Activated CD4-positive, CD25-positive, alpha-beta regulatory T cell treated with anti-CD3 and anti-CD28 coated beads, Interleukin-2, amount 50 U/mL, for 24 hours (primary cell): ENCODE measurements around the gene SHB.
A peak's percentile ranks its signal among the peaks of the same experiment; 100 is the strongest.

Experiments
- ATAC-seq, 2 donors: fragments of 150-1000 bp; cut with Tn5 transposase; one replicate each; pipeline ENCODE4 v1.10.0; 2021; ENCODE audit warnings: mild to moderate bottlenecking in 1 of 2, moderate library complexity in 1 of 2

Gene SHB, protein sequence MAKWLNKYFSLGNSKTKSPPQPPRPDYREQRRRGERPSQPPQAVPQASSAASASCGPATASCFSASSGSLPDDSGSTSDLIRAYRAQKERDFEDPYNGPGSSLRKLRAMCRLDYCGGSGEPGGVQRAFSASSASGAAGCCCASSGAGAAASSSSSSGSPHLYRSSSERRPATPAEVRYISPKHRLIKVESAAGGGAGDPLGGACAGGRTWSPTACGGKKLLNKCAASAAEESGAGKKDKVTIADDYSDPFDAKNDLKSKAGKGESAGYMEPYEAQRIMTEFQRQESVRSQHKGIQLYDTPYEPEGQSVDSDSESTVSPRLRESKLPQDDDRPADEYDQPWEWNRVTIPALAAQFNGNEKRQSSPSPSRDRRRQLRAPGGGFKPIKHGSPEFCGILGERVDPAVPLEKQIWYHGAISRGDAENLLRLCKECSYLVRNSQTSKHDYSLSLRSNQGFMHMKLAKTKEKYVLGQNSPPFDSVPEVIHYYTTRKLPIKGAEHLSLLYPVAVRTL

DNA sequence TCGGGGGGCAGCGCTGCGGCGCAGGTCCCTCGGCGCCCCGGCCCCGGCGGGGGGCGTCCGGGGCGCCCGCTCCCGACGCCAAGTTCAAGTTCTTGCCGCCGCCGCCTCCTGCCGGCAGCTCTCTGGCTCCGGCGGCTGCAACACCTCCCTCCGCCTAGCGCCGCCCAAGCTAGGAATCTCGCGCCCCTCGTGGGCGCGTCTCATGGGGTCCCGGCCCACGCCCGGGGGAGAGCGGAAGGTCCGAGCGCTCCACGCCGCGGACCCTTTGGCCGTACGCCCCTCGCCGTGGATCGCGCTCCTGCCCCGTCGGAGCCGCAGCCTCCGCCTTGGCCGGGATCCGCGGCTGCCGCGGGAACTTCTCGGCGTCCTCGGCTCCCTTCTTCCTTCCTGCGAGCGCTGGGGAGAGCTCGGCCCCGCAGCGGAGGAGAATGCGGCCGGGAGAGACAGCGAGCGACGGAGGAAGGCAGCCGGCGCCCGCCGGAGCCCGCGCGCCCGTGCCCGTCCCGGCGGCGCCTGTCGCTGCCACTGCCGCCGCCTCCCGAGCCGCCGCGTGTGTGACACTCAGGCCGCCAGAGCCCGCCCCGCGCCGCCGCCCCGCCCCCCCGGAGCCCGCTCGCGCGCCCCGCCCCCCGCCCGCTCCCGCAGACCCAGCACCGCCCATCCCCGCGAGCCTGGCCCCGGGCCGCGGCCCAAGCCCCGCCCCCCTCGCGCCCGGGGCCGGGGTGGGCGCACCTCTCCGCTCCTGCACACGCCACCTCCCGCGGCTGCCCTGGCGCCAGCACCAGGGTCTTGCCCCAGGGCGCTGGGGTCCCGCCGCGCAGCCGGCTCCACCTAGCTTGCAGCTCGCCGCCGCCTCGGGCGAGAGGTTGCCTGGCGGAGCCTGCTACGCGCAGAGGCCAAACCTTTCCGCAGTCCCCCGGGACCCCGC, at the start of gene SHB:
Gene SHB, minus strand, starts transcription at position 527 of the 928 bp plus-strand sequence. CDS start 582 bp downstream, outside the sequence.
- peak; percentile 79 to 83 for ATAC-seq

DNA sequence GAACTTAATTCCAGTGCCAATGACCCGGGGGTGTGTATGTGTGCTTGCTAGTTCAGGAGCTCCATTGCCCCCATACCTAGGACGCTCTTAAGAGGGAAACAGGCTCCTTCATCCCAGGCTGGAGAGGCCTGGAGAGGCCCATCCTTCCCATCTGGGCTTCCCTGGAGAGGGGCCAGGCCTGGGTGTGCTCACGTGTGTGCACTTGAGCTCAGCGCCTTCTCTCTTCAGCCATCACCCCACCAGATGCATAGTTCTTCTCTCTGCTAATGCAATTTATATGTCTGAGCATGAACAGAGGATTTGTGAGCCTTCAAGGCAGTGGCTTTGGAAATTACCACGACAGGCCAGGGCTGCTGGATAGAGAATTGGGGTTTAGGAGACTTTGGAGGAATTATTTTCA, 48.6 kb upstream of the SHB start:
- ATAC-seq = no peak

DNA sequence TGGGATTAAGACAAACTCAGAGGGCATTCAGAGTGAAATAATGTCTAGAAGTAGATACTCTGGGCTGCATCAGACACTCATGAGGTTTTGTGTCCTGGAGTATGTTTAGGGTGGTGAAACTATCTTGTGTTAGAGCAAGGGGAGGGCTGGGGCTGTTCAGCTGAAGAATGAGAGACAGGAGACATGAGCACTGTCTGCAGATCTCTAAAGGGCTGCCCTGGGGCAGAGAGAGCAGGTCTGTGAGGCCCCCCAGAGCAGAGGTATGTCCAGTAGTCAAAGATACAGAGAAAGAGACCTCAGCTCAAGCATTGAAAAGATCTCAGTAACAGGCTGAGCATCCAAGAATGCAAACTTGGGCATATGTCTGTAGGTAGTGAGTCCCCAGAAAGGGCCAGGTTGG, 45.9 kb upstream of the SHB start:
- ATAC-seq = no peak

DNA sequence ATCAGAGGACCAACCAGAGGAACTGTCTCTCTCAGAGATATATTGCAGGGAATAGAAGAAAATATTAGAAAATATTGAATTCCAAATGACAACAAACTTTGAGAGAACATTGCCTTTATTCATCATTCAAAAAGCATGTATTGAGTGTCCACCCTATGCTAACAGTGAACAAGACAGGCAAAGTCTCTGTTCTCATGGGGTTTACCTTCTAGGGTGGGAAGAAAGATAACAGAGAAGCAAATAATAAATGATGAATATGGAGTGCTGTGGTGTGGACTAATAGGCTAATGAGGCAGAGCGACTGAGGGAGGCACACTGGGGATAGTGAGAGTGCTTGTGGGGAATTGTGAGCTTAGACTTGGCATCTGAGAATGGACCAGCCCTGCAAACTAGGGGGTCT, 43.4 kb upstream of the SHB start:
- ATAC-seq = no peak

DNA sequence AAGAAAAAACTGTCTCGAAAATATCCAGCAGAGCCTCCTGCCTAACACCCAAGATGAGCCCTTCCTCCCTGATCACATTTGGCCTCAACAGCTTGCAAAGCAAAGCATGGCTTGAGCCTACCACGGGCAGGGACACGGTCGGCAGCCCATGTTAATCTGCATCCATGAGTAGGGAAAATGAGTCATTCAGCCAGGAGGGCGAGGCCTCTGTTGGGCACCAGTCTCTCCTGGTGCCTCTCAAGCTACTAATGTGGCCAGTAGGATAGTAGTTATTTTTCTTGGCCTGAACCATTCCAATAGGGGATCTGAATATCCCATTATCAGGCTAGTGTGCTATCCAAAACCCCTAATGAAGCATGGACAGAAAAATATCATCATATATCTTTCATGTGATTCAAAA, 43.0 kb upstream of the SHB start:
- ATAC-seq = no peak

DNA sequence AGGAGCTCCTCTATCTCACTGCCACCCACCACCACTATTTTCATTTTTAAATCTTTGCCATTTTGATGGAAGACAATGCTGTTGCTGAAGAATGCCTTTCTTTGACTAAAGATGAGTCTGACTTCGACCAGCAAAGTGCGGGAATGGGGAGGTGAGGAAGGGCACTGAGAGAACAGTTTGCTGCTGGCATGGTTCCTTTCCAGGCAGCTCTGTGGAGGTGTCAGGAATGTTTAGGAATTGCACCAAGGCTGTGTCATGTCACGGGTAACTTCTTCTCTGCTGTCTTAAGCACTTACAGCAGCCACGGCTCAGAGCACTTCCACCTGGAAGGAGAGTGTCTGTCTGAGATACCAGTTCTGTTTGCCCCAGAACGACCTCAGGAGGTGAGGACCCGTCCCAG, 41.4 kb upstream of the SHB start:
- no peak for ATAC-seq

DNA sequence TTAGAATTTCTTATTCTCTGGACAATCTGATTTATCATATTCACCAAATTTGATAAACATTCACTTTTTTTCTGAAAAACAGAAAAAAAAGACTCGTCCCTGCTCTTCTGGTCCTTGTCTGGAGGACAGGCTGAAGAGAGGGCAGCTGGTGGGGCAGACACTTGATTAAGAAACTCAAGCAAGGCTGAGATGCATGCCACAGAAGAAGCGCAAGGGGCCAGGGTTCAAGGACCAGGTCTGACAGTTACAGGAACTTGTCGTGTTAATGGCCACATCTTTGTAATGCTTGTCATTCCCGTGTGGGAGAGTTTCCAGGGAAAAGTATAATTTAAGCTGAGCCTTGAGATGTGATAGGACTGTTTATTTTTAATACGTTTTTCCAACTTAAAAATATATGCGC, 40.6 kb upstream of the SHB start:
- no peak for ATAC-seq

DNA sequence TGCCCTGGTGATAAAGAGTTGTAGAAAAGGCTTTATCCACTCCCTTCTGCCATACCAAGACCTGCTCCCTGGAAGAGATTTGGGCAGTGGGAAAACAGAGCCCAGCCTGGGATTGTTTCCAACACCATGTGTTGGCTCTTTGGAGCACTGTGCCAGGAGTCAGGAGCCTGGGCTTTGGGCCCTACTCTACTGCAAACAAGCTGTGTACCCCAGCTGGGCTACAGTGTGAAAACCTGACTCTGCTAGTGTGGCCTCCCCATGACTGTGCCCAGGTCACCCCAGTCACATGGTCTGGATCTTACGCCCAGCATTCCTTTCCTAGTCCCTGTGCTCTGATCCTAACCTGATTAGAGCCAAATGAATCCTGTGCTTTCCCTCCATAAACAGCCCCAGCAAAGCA, 39.3 kb upstream of the SHB start:
- no peak for ATAC-seq

DNA sequence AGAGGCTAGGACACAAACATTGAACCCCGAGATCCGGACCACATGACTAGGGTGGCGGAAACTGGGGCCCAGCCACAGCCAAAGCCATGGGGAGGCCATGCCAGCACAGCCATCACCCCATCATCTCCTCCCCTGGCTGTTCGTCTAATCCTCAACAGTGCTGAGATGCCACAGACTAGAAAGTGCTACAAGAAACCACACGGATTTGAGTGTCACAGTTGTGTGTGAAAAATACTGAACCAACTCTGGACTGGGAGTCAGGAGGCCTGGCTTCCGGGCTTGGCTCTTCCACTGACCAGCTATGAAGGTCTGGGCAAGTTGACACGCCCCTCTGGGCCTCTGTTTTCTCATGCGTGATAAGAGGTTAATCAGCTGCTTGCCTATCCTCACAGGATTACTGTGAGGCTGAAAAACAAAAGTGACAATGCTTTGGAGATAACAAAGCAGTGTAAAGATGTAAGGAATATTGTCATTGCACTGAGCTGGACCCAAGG, 38.8 kb upstream of the SHB start:
- no peak for ATAC-seq

DNA sequence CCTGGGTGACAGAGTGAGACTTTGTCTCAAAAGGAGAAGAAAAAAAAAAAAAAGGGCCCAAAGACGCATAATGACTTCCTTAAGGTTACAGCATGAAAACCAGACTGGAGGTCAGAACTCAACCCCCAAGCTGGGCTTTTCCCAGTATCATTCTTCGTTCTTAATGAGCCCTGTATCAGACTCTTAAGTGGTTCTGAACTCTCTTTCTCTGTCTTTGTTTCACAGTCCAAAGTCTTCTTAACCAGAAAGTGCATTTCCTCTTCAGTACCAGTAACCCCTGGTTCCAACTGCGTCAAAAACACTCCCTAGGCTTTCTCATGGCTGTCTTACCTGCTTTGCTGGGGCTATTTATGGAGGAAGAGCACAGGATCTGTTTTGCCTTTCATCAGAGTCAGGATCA, 38.4 kb upstream of the SHB start:
- no peak for ATAC-seq

DNA sequence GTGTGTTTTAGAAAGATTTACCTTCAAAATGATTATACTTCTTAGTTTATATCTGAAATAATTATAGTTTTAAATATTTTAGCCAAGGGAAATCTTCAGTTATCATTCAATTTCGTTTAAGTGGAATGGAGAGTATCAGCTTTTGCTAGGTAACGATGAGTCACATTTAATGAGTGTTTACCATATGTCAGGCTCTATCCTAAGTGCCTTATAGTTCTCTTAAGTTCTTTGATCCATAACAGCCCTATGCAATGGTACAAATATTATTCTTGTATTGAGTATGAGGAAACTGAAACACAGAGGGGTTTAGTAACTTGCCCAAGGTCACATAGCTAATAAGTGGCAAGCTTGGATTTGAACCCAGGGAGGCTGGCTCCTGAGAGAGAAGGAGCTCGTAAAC, 37.5 kb upstream of the SHB start:
- no peak for ATAC-seq

DNA sequence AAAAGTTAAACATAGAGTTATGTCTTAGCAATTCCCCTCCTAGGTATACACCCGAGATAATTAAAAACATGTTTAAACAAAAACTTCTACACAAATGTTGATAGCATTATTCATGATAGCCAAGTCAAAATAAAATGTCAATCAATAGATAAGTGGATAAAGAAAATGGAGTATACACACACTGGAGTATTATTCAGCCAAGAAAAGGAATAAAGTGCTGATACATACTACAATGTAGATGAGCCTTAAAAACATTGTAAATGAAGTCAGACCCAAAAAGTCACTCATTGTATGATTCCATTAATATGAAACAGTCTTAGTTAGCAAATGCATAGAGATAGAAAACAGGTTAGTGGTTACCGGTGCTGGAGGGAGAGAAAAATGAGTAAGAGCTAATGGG, 34.3 kb upstream of the SHB start:
- ATAC-seq = no peak

DNA sequence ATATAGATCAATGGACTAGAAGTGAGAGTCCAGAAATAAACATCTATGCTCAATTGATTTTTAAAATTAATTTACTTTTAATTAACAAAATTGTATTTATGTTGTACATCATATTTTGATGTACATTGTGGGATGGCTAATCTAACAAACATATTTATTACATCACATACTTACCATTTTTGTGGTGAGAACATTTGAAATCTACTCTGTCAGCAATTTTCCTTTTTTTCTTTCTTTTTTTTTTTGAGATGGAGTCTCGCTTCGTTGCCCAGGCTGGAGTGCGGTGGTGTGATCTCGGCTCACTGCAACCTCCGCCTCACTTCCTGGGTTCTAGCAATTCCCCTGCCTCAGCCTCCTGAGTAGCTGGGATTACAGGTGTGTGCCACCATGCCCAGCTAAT, 32.4 kb upstream of the SHB start:
- no peak for ATAC-seq

DNA sequence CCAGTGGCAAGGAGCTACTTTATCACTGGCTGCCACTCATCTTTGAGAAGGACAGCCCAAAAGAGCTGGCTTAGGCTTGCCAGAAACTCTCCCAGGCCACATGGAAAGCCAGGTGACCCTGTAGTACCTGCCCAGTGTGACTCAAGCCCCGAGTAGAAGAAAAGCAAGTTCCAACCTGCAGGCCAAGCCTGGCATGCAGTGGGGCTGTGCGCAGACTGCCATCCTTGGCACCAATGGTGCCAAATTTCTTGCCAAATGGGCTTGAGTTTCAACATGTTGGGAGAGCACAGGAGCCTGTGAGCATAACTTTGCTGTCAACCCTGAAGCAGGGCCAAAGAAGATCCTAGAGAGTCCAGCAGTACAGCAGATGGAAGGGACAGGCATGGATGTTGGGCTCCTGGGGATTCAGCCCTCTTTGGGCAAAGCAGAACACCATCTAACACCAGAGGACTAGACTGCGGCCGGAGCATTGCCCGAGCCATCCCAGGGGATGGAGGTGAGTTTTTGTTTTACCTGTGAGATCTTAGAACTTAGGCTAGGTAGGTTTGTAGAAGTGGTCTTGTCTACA, 27.3 kb upstream of the SHB start:
- ATAC-seq = no peak

DNA sequence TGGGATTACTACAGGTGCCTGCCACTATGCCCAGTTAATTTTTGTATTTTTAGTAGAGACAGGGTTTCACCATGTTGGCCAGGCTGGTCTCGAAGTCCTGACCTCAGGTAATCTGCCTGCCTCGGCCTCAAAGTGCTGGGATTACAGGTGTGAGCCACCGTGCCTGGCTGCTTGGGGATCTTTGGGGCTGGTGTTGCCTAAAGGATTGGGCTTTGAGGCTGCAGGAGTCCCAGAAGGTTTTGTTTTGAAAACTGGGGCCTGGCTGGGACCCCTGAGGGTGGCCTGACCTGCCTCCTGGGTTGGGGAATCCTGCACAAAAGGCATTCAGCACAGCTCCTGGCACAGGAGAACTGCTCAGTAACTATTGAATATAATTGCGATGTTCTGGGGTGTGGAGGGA, 25.1 kb upstream of the SHB start:
- no peak for ATAC-seq

DNA sequence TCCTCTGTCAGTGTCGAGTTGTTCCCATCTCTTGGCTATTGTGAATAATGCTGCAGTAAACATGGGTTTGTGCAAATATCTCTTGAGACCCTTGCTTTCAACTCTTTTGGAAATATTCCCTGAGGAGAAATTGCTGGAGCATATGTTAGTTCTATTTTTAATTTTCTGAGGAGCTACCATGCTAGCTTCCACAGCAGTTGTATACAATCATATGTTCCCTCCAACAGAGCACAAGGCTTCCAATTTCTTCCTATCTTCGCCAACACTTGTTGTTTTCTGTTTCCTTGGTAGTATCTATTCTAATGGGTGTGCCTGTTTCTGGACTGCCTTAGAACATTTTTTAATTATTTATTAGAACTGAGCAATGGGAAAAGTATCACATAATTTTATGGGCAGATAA, 23.6 kb upstream of the SHB start:
- ATAC-seq = no peak

DNA sequence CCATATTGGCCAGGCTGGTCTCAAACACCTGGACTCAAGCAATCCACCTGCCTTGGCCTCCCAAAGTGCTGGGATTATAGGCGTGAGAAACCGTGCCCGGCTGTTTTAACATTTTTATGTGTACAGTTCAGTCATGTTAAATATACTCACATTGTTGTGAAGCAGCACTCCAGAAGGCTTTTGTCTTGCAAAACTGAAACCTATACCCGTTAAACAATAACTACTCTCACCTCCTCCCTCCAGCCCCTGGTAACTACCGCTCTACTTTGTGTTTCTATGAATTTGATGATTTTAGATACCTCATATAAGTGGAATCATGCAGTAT, 23.1 kb upstream of the SHB start:
- no peak for ATAC-seq

DNA sequence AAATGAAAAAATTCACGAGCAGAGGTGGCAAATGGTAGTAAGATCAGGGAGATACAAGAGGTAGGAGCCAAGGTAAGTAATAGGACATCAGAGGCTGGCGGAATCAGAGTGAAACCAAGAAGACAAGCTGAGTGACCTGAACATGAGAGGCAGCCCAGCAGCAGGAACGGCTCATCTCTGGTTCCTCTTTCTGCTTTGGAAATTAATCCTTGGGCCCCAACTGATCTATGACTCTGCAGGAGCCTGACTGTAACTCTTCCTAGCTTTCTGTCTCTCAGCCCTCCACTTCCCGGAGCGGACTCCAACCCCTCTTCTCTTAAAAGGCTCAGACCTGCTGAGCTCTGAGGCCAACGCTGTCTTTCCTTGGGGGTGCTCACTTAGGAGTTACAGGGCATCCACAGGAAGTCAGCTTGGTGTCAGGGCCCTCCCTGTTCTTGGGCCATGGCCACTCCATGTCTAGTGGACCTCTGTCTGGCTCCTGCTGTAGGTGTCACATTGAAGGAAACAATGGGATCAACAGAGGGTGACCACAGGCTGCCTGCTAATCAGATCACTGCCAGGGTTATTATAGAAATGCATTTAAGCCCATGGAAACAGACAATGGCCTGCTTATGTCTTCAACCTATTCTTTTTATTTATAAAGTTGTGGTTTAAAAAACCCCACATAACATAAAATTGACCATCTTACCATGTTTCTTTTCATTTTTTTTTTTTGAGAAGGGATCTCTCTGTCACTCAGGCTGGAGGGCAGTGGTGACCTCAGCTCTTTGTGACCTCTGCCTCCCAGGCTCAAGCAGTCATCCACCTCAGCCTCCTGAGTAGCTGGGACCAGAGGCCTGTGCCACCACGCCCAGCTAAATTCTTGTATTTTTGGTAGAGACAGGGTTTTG, 22.5 kb upstream of the SHB start:
- no peak for ATAC-seq

DNA sequence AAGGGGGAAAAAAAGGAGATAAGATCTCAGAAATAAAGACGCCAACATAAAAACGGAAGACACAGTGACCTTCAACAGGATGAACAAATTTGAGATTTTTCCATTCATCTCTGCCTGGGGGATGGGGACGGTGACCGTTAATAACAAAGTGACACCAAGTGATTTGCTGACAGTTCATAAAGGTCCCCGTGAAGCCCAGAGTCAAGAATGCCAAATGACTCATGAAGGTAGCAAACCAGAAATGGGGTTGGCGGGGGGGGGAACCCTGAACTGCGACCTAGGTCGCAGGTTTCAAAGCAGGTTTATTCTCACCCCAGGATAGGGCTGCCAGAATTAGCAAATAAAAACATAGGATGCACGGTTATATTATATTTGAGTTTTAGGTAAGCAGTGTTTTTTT, 21.1 kb upstream of the SHB start:
- ATAC-seq = no peak

DNA sequence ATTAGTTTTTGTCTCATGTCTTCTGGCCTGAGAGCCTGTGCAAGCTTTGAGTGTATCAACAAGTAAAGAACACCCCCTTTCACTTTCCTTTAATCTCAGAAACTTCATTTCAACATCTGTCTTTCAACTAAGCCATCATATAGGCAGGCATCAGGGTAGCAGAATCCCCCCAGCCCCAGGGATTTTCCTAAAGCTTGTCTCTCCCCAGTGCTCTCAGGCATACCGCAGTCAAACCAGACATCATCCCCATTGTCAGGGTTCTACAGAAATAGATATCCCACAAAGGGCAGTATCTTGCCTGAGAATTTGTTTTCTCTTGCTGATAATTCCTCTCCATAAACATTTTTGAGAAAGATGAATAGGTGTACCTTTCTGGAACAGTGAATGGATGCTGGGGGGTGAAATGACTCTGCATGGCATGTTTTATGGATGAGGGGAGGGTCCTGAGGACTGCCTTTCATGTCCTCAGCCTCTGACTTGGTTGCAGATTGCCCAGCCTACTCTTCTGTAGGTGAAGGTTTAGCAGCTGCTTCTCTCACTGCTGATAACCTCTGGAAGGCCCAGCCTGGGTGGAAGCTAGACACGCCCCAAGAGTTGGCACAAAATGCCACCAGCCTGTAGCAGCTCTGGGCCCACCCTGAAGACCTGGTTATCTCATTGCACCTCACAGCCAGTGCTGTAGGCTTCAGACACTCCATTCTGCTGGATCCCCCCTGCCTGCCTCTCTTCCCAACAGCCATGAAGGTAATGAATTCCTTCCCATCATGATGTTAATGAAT, 20.5 kb upstream of the SHB start:
- no peak for ATAC-seq
